HepG2 (cell line): ENCODE results near the gene ACAD8. TPM values are rescaled to one million over a fixed set of nuclear protein-coding genes. Genes with fewer than 3 reads are reported as not detected.

Experiments
- ELF4 ChIP-seq: sonication (generic); formaldehyde crosslinking; IDR thresholded peaks from 2 replicates; pipeline ENCODE4 v1.5.0; 2020; ENCODE audit warnings: missing genetic modification reagents, mild to moderate bottlenecking, moderate library complexity, borderline replicate concordance
- FOXA3 ChIP-seq: IDR thresholded peaks from 2 replicates; pipeline ENCODE4 v1.6.1; 2016; ENCODE audit warnings: missing genetic modification reagents, missing compliant biosample characterization
- JUNB ChIP-seq: sonication (generic); formaldehyde crosslinking; IDR thresholded peaks from 2 replicates; pipeline ENCODE4 v1.8.0; 2022; ENCODE audit warnings: missing genetic modification reagents, mild to moderate bottlenecking, borderline replicate concordance
- MAZ ChIP-seq, 2 experiments: sonication (generic) in 1 of 2; formaldehyde crosslinking in 1 of 2; IDR thresholded peaks; 2 replicates each; pipeline versions ENCODE4 v1.5.0 to v1.6.1; 2012 to 2020; ENCODE audit warnings: low read depth in 2 of 2, mild to moderate bottlenecking in 2 of 2, borderline replicate concordance in 1 of 2, improper control_type of control experiment in 1 of 2, low read length in 1 of 2, missing genetic modification reagents in 1 of 2, moderate library complexity in 1 of 2
- RFX1 ChIP-seq: fragments of 450-650 bp; IDR thresholded peaks from 2 replicates; pipeline ENCODE4 v1.6.1; 2017
- RFX3 ChIP-seq: IDR thresholded peaks from 2 replicates; pipeline ENCODE4 v1.6.1; 2016; ENCODE audit warnings: missing biosample characterization, missing genetic modification reagents
- SOX5 ChIP-seq: IDR thresholded peaks from 2 replicates; pipeline ENCODE4 v1.6.1; 2016; ENCODE audit warnings: borderline replicate concordance
- TSC22D2 ChIP-seq: sonication (generic); formaldehyde crosslinking; IDR thresholded peaks from 2 replicates; pipeline ENCODE4 v1.5.1; 2020; ENCODE audit warnings: missing genetic modification reagents, mild to moderate bottlenecking, borderline replicate concordance
- ZBTB3 ChIP-seq: sonication (generic); formaldehyde crosslinking; IDR thresholded peaks from 2 replicates; pipeline ENCODE4 v1.4.0; 2020; ENCODE audit warnings: low read depth, mild to moderate bottlenecking, moderate library complexity, missing genetic modification reagents, borderline replicate concordance
- ZNF768 ChIP-seq: sonication (generic); formaldehyde crosslinking; IDR thresholded peaks from 2 replicates; pipeline ENCODE4 v1.4.0; 2020; ENCODE audit warnings: missing genetic modification reagents
- ZSCAN31 ChIP-seq: sonication (generic); formaldehyde crosslinking; IDR thresholded peaks from 2 replicates; pipeline ENCODE4 v1.5.0; 2020; ENCODE audit warnings: low read depth, mild to moderate bottlenecking, missing genetic modification reagents
- polyA plus RNA-seq, 8 experiments: library from polyadenylated mRNA; depleted of rRNA in 3 of 8; stranded (reverse) in 7 of 8; unstranded in 1 of 8; fragments of >200 nt; fragmentation: Illumina TruSeq in 4 of 8; extraction: Trizol in 4 of 8; gene quantifications; 2 replicates each; pipeline versions ENCODE4 v1.2.1 to v1.2.3, GENCODE V29; 2011 to 2016; ENCODE audit warnings: low read depth in 4 of 8, missing spikeins in 1 of 8, mixed read lengths in 1 of 8; ENCODE audit not compliant: insufficient read depth in 1 of 8
- total RNA-seq, 5 experiments: library from RNA; depleted of rRNA; stranded (reverse); fragments of >200 nt; fragmentation: Illumina TruSeq; extraction: Trizol; gene quantifications; 2 replicates each; pipeline ENCODE4 v1.2.3, GENCODE V29; 2016; ENCODE audit warnings: low read depth in 1 of 5
- TF ChIP-seq, protein P1 (sequence below): fragments of 450-650 bp; IDR thresholded peaks from 2 replicates; pipeline ENCODE4 v1.6.1; 2016
- TF ChIP-seq, protein P2 (sequence below): sonication (generic); formaldehyde crosslinking; IDR thresholded peaks from one replicate; pipeline ENCODE4 v1.5.1; 2020; ENCODE audit warnings: mild to moderate bottlenecking, missing genetic modification reagents; ENCODE audit errors: not compliant biosample characterization
- TF ChIP-seq, protein P3 (sequence below): sonication (generic); formaldehyde crosslinking; IDR thresholded peaks from 2 replicates; pipeline ENCODE4 v1.4.0; 2020; ENCODE audit warnings: missing genetic modification reagents

Gene ACAD8
- total and polyA plus RNA-seq, 2 of the 13 experiments (the other 11 are each of a cell fraction or from before 2014, with no cell fraction given), result 13.5 to 20.3 TPM

DNA sequence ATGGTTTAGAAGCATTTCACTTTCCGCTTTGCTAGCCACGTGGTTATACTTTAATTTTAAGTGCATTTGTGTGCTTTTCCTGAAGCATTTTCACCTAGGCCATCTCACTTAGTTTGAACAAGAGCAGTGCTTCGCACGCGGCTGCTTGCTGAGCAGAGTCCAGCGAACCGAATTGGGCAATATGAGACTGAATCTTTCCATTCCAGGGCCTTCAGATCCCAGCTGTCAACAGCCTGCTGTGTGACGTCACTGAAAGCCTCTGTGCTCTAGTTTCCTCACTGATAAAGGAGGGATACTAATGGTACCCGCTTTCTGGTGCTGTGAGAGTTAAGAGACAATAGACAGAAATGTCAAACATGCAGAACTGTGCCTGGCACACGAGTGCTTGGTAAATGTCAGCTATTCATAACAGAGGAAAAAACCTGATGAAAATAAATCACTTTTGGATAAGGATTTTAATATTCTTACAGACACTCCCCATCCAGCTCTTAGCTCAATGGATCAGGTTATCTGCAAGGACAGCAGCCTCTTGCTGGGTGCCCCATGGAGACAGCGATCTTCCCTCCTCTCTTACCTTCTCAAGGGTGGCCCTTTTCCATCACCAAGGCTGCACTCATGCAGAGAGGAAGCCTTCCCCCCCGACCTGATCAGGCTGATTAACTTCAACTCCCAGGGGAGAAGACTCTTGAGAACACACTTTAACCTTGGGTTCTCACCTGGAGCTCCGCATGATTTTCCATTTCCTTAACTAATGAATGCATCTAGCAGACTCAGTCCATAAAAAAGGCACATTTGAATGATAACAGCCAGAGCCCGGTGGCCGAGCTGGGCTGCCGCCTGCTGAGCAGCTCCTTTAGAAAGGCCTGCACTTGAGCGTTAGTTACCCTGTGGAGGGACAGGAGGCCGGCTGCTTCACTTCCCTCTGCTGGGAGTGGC is 19.3 kb downstream of the ACAD8 start (continued):
- TF ChIP-seq ZNF768 (no peak), ZBTB3 (CRISPR knock-in tag) (no peak), JUNB (CRISPR knock-in tag) (no peak), TSC22D2 (CRISPR knock-in tag) (no peak), RFX1 (no peak), FOXA3 (peak; percentile 79), ZSCAN31 (no peak), ELF4 (no peak), MAZ (IDR thresholded peaks at IDR 0.05; ENCODE audit: borderline replicate concordance, low read depth, low read length) (no peak), MAZ (CRISPR knock-in tag; IDR thresholded peaks at IDR 0.05; ENCODE audit: low read depth) (no peak), RFX3 (CRISPR knock-in tag) (no peak), SOX5 (CRISPR knock-in tag) (0 out of 2 replicates have a peak, but pooled peaks have one; percentile 38)
- TF ChIP-seq, protein P1, sequence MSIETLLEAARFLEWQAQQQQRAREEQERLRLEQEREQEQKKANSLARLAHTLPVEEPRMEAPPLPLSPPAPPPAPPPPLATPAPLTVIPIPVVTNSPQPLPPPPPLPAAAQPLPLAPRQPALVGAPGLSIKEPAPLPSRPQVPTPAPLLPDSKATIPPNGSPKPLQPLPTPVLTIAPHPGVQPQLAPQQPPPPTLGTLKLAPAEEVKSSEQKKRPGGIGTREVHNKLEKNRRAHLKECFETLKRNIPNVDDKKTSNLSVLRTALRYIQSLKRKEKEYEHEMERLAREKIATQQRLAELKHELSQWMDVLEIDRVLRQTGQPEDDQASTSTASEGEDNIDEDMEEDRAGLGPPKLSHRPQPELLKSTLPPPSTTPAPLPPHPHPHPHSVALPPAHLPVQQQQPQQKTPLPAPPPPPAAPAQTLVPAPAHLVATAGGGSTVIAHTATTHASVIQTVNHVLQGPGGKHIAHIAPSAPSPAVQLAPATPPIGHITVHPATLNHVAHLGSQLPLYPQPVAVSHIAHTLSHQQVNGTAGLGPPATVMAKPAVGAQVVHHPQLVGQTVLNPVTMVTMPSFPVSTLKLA, result peak; percentile 43
- TF ChIP-seq, protein P2, sequence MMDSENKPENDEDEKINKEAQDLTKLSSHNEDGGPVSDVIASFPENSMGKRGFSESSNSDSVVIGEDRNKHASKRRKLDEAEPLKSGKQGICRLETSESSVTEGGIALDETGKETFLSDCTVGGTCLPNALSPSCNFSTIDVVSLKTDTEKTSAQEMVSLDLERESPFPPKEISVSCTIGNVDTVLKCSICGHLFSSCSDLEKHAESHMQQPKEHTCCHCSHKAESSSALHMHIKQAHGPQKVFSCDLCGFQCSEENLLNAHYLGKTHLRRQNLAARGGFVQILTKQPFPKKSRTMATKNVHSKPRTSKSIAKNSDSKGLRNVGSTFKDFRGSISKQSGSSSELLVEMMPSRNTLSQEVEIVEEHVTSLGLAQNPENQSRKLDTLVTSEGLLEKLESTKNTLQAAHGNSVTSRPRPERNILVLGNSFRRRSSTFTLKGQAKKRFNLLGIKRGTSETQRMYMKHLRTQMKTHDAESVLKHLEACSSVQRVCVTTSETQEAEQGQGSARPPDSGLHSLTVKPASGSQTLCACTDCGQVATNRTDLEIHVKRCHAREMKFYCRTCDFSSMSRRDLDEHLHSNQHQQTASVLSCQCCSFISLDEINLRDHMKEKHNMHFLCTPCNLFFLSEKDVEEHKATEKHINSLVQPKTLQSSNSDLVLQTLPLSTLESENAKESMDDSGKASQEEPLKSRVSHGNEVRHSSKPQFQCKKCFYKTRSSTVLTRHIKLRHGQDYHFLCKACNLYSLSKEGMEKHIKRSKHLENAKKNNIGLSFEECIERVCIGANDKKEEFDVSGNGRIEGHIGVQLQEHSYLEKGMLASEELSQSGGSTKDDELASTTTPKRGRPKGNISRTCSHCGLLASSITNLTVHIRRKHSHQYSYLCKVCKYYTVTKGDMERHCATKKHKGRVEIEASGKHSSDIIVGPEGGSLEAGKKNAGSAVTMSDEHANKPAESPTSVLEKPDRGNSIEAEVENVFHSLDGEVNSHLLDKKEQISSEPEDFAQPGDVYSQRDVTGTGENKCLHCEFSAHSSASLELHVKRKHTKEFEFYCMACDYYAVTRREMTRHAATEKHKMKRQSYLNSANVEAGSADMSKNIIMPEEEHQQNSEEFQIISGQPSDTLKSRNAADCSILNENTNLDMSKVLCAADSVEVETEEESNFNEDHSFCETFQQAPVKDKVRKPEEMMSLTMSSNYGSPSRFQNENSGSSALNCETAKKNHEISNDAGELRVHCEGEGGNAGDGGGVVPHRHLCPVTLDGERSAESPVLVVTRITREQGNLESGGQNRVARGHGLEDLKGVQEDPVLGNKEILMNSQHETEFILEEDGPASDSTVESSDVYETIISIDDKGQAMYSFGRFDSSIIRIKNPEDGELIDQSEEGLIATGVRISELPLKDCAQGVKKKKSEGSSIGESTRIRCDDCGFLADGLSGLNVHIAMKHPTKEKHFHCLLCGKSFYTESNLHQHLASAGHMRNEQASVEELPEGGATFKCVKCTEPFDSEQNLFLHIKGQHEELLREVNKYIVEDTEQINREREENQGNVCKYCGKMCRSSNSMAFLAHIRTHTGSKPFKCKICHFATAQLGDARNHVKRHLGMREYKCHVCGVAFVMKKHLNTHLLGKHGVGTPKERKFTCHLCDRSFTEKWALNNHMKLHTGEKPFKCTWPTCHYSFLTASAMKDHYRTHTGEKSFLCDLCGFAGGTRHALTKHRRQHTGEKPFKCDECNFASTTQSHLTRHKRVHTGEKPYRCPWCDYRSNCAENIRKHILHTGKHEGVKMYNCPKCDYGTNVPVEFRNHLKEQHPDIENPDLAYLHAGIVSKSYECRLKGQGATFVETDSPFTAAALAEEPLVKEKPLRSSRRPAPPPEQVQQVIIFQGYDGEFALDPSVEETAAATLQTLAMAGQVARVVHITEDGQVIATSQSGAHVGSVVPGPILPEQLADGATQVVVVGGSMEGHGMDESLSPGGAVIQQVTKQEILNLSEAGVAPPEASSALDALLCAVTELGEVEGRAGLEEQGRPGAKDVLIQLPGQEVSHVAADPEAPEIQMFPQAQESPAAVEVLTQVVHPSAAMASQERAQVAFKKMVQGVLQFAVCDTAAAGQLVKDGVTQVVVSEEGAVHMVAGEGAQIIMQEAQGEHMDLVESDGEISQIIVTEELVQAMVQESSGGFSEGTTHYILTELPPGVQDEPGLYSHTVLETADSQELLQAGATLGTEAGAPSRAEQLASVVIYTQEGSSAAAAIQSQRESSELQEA (CRISPR knock-in tag), result no peak
- TF ChIP-seq, protein P3, sequence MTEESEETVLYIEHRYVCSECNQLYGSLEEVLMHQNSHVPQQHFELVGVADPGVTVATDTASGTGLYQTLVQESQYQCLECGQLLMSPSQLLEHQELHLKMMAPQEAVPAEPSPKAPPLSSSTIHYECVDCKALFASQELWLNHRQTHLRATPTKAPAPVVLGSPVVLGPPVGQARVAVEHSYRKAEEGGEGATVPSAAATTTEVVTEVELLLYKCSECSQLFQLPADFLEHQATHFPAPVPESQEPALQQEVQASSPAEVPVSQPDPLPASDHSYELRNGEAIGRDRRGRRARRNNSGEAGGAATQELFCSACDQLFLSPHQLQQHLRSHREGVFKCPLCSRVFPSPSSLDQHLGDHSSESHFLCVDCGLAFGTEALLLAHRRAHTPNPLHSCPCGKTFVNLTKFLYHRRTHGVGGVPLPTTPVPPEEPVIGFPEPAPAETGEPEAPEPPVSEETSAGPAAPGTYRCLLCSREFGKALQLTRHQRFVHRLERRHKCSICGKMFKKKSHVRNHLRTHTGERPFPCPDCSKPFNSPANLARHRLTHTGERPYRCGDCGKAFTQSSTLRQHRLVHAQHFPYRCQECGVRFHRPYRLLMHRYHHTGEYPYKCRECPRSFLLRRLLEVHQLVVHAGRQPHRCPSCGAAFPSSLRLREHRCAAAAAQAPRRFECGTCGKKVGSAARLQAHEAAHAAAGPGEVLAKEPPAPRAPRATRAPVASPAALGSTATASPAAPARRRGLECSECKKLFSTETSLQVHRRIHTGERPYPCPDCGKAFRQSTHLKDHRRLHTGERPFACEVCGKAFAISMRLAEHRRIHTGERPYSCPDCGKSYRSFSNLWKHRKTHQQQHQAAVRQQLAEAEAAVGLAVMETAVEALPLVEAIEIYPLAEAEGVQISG (CRISPR knock-in tag), result peak; percentile 37; the same call in 1 of the 2 replicates
